Epithelial cell of esophagus (primary cell): ENCODE measurements around the gene RPEL1.
"Not testable (repeated sequence)": the region's sequence is repeated elsewhere in the genome, so short reads cannot be mapped to it uniquely, and the experiment has no call there.

Source experiments
- DNase-seq: peaks from one replicate; pipeline ENCODE4 v3.0.0; 2010; ENCODE audit warnings: low read depth
- H3K4me3 ChIP-seq: 2 replicates; pipeline ENCODE4 v1.5.1; 2011; ENCODE audit warnings: mild to moderate bottlenecking, low read length, control low read depth
- CTCF ChIP-seq: IDR thresholded peaks from 2 replicates; pipeline ENCODE4 v1.5.1; 2011; ENCODE audit warnings: low read depth, mild to moderate bottlenecking, low read length, control low read depth, inconsistent platforms; ENCODE audit not compliant: insufficient read depth; ENCODE audit errors: missing control alignments

The RPEL1 gene

GRCh38 chr10:103203466-103203865, 42.2 kb upstream of the RPEL1 start:
- H3K4me3 ChIP-seq, result no peak overlapping the region
- TF ChIP-seq CTCF, result no peak
- peak; percentile 26 for DNase-seq

GRCh38 chr10:103204353-103205255, 41.1 kb upstream of the RPEL1 start:
- no peak overlapping the region for H3K4me3 ChIP-seq
- no peak for DNase-seq
- no peak for TF ChIP-seq CTCF

- H3K4me3 ChIP-seq, DNase-seq: not testable (repeated sequence)
Observed at GRCh38 chr10:103205401-103205800, 40.3 kb upstream of the RPEL1 start.

- not testable (repeated sequence) for H3K4me3 ChIP-seq, DNase-seq
Observed at GRCh38 chr10:103206715-103207114, 39.0 kb upstream of the RPEL1 start.

GRCh38 chr10:103207141-103207540, 38.5 kb upstream of the RPEL1 start:
- no peak for DNase-seq
- TF ChIP-seq CTCF, result no peak
- no peak overlapping the region for H3K4me3 ChIP-seq

GRCh38 chr10:103207643-103208042, 38.0 kb upstream of the RPEL1 start:
- H3K4me3 ChIP-seq, DNase-seq: not testable (repeated sequence)

GRCh38 chr10:103210262-103210661, 35.4 kb upstream of the RPEL1 start:
- not testable (repeated sequence) for DNase-seq

GRCh38 chr10:103215601-103216000, 30.1 kb upstream of the RPEL1 start:
- DNase-seq, result no peak
- no peak for TF ChIP-seq CTCF
- no peak overlapping the region for H3K4me3 ChIP-seq

More at GRCh38 chr10:103210262-103210661, 35.4 kb upstream of the RPEL1 start:
- not testable (repeated sequence) for H3K4me3 ChIP-seq

- H3K4me3 ChIP-seq, DNase-seq: not testable (repeated sequence)
Observed at GRCh38 chr10:103216362-103216761, 29.3 kb upstream of the RPEL1 start.

- TF ChIP-seq CTCF, result no peak
- DNase-seq, result no peak
- no peak overlapping the region for H3K4me3 ChIP-seq
Observed at GRCh38 chr10:103224133-103224532, 21.6 kb upstream of the RPEL1 start.

- not testable (repeated sequence) for H3K4me3 ChIP-seq, DNase-seq
Observed at GRCh38 chr10:103224721-103225120, 21.0 kb upstream of the RPEL1 start.
